HAP-1 (cell line): Measurements from ENCODE around the gene MGLL.
A peak's percentile ranks its signal among the peaks of the same experiment; 100 is the strongest.

Experiments used
- DNase-seq, 2 experiments: peaks; one replicate each; pipeline ENCODE4 v3.0.0-alpha.2; 2016 to 2020; ENCODE audit warnings: low spot score in 2 of 2
- H3K27me3 ChIP-seq: fragments of 250-450 bp; sonication (Bioruptor Pico); 2 replicates; pipeline ENCODE4 v1.5.1; 2020; ENCODE audit warnings: low read depth, mild to moderate bottlenecking, moderate library complexity
- H3K36me3 ChIP-seq: fragments of 250-450 bp; sonication (Bioruptor Pico); replicated peaks from 2 replicates; pipeline ENCODE4 v1.5.1; 2020; ENCODE audit warnings: mild to moderate bottlenecking
- H3K4me1 ChIP-seq: fragments of 250-450 bp; sonication (Bioruptor Pico); 2 replicates; pipeline ENCODE4 v1.5.1; 2020; ENCODE audit warnings: mild to moderate bottlenecking
- H3K4me3 ChIP-seq: fragments of 250-450 bp; sonication (Bioruptor Pico); 2 replicates; pipeline ENCODE4 v1.5.1; 2020; ENCODE audit warnings: mild to moderate bottlenecking, moderate library complexity
- H3K9me3 ChIP-seq: fragments of 250-450 bp; sonication (Bioruptor Pico); 2 replicates; pipeline ENCODE4 v1.5.1; 2020; ENCODE audit warnings: mild to moderate bottlenecking, moderate library complexity
- in situ Hi-C: fragments of 300-500 bp; cut with MboI; formaldehyde crosslinking; loops from 3 replicates; pipeline ENCODE4 v1.14.3; 2020; ENCODE audit warnings: low sequenced_read_pairs, inconsistent platforms, mixed read lengths

MGLL gene

DNA sequence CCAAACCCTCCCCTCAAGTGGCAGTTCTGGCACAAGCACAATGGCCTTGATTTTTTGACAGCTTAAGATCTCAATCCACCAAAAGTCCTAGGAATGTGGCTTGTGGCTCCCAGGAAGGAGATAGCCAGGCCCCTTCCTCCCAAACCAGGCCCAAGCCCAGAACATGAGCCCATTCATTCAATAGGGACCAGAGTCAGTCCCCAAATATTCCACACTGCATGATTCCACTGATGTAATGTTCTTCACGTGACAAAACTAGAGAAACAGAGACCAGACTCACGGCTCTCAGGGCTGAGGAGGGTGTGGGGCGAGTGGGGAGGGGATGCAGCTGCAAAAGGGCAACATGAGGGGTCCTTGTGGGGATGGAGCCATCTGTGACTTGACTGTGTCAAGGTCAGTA lies 124.0 kb downstream of the MGLL start:
- DNase-seq, result no peak
- H3K4me3 ChIP-seq, result no peak overlapping the region
- H3K36me3 ChIP-seq, result no peaks in the 10 kb centered on the region
- H3K4me1 ChIP-seq, result peaks cover 3% of the 10 kb centered on the region; the same call in 1 of the 2 replicates
- no peaks in the 10 kb centered on the region; the same call in 1 of the 2 replicates for H3K9me3 ChIP-seq
- H3K27me3 ChIP-seq, result no peaks in the 10 kb centered on the region
- in situ Hi-C loops, result loop anchor here (25.0 kb wide), 1 partner anchor 264 kb away; no protein-coding TSS in a partner anchor

DNA sequence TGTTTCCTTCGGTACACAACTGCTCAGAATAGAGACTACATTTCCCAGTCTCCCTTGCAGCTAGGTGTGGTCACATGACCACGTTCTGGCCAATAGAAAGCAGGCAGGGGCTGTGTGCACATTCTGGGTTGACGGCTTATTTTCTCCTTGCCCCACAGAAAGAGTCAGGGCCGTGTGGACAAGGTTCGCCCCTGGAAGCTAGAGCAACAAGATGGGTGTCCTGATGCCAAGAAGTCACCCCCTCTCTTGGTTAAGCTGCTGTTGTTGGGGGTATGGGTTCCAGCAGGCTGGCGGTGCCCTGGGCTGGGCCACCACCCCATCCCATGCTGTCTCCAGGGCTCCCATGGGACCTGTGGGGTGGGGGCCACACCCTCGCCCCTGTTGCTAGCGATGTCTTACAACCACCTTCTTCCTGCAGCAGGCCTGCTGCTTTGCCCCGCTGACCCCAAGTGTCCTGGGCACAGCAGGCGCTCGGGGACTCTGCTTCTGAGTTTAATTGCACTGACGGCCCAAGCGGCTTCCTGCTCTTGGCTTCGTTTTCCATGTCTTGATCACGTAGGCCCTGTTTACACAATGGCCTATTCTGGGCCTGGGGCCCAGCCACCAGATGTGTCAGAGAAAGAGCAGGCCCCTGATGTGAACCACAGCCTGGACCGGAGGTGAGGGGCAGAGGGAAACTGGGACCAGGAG lies 124.6 kb downstream of the MGLL start:
- Histone ChIP-seq H3K9me3 (no peaks in the 10 kb centered on the region; the same call in 1 of the 2 replicates), H3K27me3 (no peaks in the 10 kb centered on the region), H3K4me3 (no peak overlapping the region), H3K36me3 (no peaks in the 10 kb centered on the region), H3K4me1 (peaks cover 3% of the 10 kb centered on the region; the same call in 1 of the 2 replicates)
- peak; percentile 69 to 84 for DNase-seq
- in situ Hi-C loops, result loop anchor here (25.0 kb wide), 1 partner anchor 265 kb away; no protein-coding TSS in a partner anchor

DNA sequence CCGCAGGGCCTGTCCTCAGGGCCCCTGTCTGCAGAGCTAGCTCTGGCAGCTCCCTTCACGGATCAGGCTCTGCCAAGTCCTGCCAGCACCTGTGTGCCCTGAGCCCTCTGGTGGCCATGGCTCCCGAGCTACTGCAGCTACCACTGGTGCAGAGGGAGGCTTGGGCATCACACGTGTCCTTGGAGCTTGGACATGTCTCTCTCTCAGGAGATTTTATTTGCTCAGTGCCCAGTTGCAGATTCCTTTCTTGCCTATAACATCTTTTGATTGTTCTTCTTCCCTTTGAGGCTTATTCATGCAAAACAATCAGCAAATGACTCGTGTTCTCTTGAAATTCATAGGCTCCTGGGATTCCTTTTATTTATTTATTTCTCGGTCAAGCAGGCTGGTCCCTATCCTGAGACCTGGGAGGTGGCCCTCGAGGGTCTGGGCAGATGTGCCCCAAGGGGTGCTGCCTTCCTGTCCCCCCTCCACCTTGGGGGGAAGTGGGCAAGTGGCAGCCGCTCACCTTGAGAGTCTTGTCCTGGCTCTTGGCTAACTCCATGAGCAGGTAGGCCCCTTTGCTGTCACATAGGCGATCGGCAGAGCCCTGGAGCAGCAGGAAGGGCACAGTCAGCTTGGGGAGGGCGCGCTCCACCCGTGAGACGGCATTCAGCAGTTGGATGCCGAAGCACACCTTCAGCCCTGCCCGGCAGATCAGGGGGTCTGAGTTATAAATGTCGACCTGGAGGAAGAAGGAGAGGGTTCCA lies 127.7 kb downstream of the MGLL start:
- DNase-seq, result peak in 1 of 2 experiments; percentile 49
- peaks cover 3% of the 10 kb centered on the region; the same call in 1 of the 2 replicates for H3K4me1 ChIP-seq
- in situ Hi-C loops, result loop anchor here (25.0 kb wide), 1 partner anchor 268 kb away; no protein-coding TSS in a partner anchor
- no peak overlapping the region for H3K4me3 ChIP-seq
- no peaks in the 10 kb centered on the region for H3K36me3 ChIP-seq
- H3K9me3 ChIP-seq, result no peaks in the 10 kb centered on the region; the same call in 1 of the 2 replicates
- no peaks in the 10 kb centered on the region for H3K27me3 ChIP-seq

DNA sequence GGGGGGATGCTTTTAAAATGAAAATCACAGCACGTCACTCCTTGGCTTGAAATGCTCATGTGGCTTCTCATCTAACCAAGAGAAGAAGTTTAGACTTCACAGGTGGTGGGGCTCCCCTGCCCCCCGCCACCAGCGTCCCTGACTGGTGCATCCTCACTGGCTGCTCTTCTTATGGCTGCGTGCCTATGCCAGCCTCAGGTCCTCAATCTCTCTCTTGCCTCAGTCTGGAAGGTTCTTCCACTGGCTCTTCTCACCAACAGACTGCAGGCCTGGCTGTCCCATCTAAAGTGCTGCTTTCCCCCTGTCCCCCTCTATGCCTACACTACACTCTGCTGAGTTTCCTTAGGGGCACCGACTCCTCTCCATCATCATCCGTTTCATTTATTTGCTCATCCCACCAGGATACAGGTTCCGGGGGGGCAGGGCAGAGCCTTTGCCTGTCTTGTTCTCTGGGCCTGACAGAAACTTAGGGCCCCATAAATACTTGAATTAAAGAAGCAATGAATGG lies 128.9 kb downstream of the MGLL start:
- no peaks in the 10 kb centered on the region; the same call in 1 of the 2 replicates for H3K9me3 ChIP-seq
- in situ Hi-C loops, result loop anchor here (25.0 kb wide), 1 partner anchor 269 kb away; no protein-coding TSS in a partner anchor
- no peak for DNase-seq
- peaks cover 3% of the 10 kb centered on the region; the same call in 1 of the 2 replicates for H3K4me1 ChIP-seq
- no peaks in the 10 kb centered on the region for H3K27me3 ChIP-seq
- H3K36me3 ChIP-seq, result no peaks in the 10 kb centered on the region
- no peak overlapping the region for H3K4me3 ChIP-seq

DNA sequence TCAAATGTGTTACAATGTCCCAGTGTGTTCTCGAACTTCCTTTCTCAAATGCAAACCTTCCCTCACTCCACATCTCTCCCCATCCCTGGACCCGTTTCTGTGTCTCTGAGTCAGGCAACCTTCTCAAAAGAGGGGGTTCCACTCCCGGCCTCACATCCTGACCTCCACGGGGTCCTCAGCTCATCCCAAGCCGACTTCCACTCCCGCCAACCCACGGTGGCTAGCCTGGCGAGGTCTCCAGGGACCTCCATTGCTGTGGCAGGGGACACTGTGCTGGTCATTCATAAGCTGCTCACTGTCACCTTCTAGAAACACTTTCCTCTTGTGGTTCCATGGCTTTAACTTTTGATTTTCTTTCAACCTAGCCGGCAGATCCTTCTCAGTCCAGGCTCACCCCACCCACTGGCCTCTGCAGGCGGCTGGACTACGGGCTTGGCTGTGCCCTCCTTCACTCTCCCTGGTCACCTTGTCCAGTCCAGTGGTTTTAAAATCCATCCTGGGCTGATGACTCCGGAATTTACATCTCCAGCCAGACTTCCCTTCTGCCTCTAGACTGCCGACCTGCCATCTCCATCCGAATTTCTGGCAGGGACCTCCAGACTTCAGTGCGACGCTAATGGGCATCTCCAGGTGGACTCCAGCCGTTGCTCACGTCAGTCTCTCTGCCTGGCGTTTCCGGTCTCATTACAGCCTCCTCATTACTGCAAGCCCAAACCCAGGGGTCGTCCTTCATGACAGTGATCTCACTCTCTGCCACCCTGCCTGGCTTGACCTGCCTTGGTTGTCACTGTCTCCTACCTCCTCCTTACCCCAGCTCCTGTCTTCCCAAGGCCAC lies 129.6 kb downstream of the MGLL start:
- no peaks in the 10 kb centered on the region for H3K9me3 ChIP-seq
- H3K36me3 ChIP-seq, result no peaks in the 10 kb centered on the region
- no peak for DNase-seq
- in situ Hi-C loops, result loop anchor here (25.0 kb wide), 1 partner anchor 270 kb away; no protein-coding TSS in a partner anchor
- no peak overlapping the region for H3K4me3 ChIP-seq
- peaks cover 3% of the 10 kb centered on the region; the same call in 1 of the 2 replicates for H3K4me1 ChIP-seq
- no peaks in the 10 kb centered on the region for H3K27me3 ChIP-seq

DNA sequence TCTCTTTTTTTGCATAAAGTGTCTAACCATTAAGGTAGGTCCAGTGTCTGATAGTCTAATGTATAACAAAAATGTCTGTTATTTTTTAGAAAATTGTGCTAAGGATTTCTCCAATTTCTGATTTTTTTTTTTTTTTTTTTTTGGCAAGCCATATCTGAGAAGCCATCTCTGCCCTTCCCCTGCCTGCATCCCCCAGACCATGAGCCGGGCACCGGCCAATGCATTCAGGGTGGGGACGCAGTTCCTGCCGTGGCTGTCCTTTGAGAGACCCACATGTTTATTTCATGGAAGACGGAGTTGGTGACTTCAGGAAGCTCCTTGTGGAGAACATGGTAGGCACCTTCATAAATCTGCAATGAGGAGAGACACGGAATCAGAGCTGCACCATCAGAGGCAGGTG lies 130.3 kb downstream of the MGLL start:
- no peak for DNase-seq
- Histone ChIP-seq H3K9me3 (no peaks in the 10 kb centered on the region), H3K27me3 (no peaks in the 10 kb centered on the region), H3K36me3 (no peaks in the 10 kb centered on the region), H3K4me3 (no peak overlapping the region), H3K4me1 (no peaks in the 10 kb centered on the region)
- in situ Hi-C loops, result loop anchor here (25.0 kb wide), 1 partner anchor 270 kb away; no protein-coding TSS in a partner anchor

DNA sequence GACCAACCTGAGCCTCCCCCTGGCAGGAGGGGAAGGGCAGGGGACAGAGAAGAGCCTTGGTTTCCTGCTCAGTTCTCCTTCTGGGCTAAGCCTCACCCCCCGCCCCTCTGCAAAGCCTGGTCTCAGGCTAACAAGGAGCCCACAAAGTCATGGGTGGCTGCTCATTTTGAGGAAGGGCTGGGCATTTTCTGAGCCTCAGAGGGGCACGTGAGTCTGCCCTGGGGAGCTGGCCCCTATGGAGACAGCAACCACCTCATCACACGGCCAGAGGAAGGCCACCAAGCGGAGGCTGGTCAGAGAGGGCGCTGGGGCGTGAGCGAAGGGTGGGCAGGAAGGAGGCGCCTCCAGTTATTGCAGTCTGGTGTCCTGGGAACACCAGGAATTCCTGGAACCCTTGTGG lies 130.8 kb downstream of the MGLL start:
- no peak for DNase-seq
- H3K9me3 ChIP-seq, result no peaks in the 10 kb centered on the region
- no peak overlapping the region for H3K4me3 ChIP-seq
- no peaks in the 10 kb centered on the region for H3K4me1 ChIP-seq
- H3K27me3 ChIP-seq, result no peaks in the 10 kb centered on the region
- no peaks in the 10 kb centered on the region for H3K36me3 ChIP-seq
- in situ Hi-C loops, result loop anchor here (25.0 kb wide), 1 partner anchor 271 kb away; no protein-coding TSS in a partner anchor

DNA sequence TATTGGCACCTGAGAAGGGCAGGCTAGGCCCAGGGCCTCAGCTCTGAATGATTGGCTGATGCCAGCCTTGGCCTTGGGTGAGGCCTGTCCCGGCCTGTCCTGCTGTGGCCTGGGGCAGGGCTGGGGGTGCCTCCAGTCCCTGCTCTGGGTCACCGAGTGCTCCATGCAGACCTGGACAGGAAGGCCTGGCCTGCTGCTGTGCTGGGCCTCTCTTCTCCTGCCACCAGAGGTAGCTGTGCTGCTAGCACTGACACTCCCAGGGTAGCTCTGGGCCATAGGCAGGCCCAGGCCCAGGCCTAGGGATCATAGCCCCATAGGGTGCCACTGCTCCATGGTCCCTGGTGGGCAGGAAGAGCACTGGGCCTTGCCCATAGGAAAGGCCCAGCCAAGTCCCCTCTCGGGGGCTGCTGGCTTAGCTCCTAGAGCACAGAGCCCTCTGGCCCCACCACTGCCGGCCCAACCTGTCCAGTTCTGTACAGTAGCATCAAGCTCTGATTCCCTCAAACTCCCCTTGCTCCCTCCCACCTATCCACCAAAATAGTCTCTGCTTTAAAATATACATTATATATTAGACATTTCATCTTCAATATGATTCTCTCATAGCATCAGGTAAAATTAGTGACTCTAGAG lies 131.4 kb downstream of the MGLL start:
- Histone ChIP-seq H3K36me3 (no peaks in the 10 kb centered on the region), H3K27me3 (no peaks in the 10 kb centered on the region), H3K9me3 (no peaks in the 10 kb centered on the region), H3K4me1 (no peaks in the 10 kb centered on the region), H3K4me3 (no peak overlapping the region)
- peak; percentile 34 to 51 for DNase-seq
- in situ Hi-C loops, result loop anchor here (25.0 kb wide), 1 partner anchor 271 kb away; no protein-coding TSS in a partner anchor

DNA sequence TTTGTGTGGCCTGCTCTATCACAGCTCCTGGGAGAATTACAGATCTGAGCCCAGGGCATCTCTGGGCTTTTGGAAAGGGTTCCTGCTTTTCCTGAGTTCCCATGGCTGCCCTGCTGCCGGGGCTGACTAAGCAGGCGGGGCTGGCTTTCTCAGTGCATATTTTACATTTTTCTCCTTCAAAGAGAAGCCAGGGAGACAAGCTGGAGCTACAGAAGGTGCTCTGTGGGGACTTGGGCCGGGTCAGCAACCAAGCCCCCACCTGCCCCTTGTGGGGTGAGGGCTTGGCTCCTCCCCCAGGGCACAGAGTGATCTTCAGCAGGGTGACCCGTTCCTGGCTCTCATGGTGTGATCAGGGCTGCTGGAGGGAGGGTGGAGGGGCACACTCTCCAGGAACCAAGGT lies 132.2 kb downstream of the MGLL start:
- H3K36me3 ChIP-seq, result no peaks in the 10 kb centered on the region
- no peaks in the 10 kb centered on the region for H3K27me3 ChIP-seq
- H3K9me3 ChIP-seq, result no peaks in the 10 kb centered on the region

DNA sequence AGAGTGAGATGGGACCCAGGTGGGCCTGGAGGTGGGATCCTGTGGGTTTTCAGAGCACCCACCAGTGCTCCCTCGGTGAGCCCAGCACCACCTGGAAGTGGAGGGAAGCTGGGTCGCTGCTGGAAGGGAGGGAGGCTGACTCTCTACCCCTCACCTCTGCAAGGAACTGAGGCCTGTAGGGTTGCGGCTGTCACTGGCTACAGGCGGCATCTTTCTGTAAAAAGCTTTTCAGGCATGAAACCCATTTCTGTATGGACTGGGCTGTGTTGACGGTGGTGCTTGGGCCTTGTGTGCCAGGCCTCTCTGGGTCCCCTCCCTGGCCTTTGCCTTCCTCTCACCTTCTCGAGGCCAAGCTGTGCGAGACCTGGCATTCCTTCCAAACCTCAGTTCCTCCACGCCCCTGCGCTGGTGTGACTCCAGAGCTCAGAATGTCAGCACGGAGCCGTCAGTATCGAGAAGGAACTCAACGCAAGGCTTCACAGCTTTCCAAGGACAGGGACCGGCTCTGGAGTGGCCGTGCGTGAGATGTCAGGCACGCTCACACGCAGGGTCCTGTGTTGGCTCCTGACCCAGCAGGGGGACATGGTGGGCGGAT lies 133.0 kb downstream of the MGLL start:
- Histone ChIP-seq H3K27me3 (no peaks in the 10 kb centered on the region), H3K4me3 (no peak overlapping the region), H3K36me3 (no peaks in the 10 kb centered on the region), H3K4me1 (no peaks in the 10 kb centered on the region), H3K9me3 (no peaks in the 10 kb centered on the region)
- in situ Hi-C loops, result loop anchor here (25.0 kb wide), 1 partner anchor 273 kb away; no protein-coding TSS in a partner anchor
- DNase-seq, result no peak

More for the DNA sequence above, 132.2 kb downstream of the MGLL start:
- Histone ChIP-seq H3K4me3 (no peak overlapping the region), H3K4me1 (no peaks in the 10 kb centered on the region)
- in situ Hi-C loops, result loop anchor here (25.0 kb wide), 1 partner anchor 272 kb away; no protein-coding TSS in a partner anchor
- no peak for DNase-seq

DNA sequence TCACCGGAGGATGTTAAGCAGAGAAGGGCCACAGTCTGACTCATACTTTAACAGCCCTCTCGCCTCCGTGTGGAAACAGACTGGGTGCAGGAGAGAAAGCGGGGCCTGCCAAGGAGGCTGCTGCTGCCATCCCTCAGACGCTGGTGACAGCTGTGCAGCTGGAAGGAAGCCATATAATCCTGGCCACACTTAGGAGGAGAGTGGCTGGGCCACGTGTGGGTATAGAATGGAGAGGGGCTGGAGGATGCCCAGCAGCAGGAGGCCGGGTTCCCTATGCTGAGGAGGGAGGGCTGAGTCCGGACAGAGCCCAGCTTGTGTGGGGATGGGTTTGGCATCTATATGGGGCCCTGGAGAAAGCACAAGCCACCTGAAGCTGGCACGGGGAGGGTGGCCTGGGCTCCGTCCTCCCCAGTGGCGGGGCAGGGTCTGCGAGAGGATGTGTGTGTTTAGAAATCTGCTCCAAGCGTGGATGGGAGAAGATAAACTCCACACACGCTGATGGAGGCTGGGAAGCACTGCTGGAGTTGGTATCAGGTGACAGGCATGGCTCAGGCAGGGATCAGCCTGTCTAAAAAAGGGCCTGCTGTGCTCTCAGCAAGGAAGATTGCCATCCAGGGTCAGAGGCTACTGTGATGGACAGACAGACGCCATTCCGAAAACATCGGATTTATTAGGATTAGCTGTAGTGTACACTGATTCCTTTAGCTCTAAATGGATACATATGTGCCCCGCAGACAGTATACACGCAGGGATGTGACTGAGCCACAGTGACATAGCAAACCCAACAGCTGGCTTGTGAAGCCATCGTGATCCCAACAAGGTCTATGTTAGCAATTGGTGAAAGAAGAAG lies 133.7 kb downstream of the MGLL start:
- H3K4me3 ChIP-seq, result no peak overlapping the region
- no peaks in the 10 kb centered on the region for H3K36me3 ChIP-seq
- no peaks in the 10 kb centered on the region for H3K4me1 ChIP-seq
- DNase-seq, result no peak
- H3K27me3 ChIP-seq, result no peaks in the 10 kb centered on the region
- H3K9me3 ChIP-seq, result no peaks in the 10 kb centered on the region
- in situ Hi-C loops, result loop anchor here (25.0 kb wide), 1 partner anchor 274 kb away; no protein-coding TSS in a partner anchor
